Measurements from ENCODE around the gene FOLR3. TPM values are rescaled to one million over a fixed set of nuclear protein-coding genes. Genes with fewer than 3 reads are reported as not detected.

FOLR3 gene
- total RNA-seq, 2 donors from 2014 or later, result not detected

DNA sequence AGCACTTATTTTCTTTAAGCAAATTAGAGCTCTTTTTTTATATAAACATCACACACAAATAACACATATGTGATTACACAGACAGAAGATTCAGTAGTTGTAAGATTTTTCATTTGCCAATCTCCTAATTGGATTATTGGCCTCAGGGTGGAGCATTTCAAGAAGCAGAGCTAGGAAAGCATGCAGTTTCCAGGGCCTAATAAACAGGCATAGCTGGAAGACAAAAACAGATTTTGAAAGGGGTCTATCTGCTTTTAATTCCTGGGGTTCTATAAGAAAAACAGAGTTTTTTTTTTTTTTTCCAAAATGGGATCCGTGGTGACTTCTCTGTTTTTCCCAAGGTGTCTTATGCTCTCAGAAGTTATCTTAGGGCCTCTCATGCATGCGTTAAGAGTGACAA, 7.6 kb upstream of the FOLR3 start:
- DNase-seq (ENCODE audit: low spot score), result no peak
- Histone ChIP-seq H3K4me3 (no peak overlapping the region), H3K27ac (no peak overlapping the region), H3K9me3 (no peaks in the 10 kb centered on the region), H3K27me3 (no peaks in the 10 kb centered on the region), H3K4me1 (no peaks in the 10 kb centered on the region), H3K36me3 (no peaks in the 10 kb centered on the region)
- TF ChIP-seq, protein P1, sequence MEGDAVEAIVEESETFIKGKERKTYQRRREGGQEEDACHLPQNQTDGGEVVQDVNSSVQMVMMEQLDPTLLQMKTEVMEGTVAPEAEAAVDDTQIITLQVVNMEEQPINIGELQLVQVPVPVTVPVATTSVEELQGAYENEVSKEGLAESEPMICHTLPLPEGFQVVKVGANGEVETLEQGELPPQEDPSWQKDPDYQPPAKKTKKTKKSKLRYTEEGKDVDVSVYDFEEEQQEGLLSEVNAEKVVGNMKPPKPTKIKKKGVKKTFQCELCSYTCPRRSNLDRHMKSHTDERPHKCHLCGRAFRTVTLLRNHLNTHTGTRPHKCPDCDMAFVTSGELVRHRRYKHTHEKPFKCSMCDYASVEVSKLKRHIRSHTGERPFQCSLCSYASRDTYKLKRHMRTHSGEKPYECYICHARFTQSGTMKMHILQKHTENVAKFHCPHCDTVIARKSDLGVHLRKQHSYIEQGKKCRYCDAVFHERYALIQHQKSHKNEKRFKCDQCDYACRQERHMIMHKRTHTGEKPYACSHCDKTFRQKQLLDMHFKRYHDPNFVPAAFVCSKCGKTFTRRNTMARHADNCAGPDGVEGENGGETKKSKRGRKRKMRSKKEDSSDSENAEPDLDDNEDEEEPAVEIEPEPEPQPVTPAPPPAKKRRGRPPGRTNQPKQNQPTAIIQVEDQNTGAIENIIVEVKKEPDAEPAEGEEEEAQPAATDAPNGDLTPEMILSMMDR (IDR thresholded peaks at IDR 0.05), result no peak

DNA sequence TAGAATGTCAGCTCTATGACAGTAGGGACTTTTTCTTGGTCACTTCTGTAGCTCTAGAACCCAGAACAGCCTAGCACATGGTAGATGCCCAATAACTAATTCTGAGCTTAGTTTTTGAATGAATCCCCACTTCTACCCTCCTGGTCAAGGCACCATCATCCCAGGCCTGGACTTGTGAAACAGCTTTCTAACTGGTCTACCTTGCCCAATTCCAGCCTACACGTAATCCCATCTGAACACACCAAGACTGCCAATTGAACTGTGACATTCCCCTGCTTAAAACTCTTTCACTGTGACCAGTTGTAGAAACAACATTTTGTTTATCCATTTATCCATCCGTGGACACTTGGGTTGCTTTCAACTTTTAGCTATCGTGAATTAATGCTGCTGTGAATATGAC, 6.1 kb upstream of the FOLR3 start:
- Histone ChIP-seq H3K27me3 (no peaks in the 10 kb centered on the region), H3K4me1 (no peaks in the 10 kb centered on the region), H3K27ac (no peak overlapping the region), H3K4me3 (no peak overlapping the region), H3K9me3 (no peaks in the 10 kb centered on the region), H3K36me3 (no peaks in the 10 kb centered on the region)
- no peak for DNase-seq (ENCODE audit: low spot score)
- TF ChIP-seq, protein P1 (IDR thresholded peaks at IDR 0.05), result no peak

DNA sequence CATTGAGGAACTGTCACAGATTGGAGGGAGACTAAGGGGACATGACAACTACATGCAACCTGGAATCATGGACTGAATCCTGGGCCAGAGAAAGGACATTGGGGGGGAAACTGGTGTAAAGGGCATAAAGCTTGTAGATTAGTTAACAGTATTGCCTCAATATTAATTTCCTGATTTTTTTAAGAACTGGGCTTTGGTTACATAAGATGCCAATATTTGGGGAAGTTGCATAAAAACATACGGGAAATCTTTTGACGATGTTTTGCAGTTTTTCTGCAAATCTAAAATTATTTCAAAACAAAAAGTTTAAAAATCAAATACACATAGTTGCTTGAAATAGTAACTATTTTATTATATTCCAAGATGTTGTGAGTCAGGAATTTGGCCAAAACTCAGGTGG, 2.9 kb upstream of the FOLR3 start:
- no peaks in the 10 kb centered on the region for H3K27me3 ChIP-seq
- no peaks in the 10 kb centered on the region for H3K4me1 ChIP-seq
- TF ChIP-seq, protein P1 (IDR thresholded peaks at IDR 0.05), result no peak
- H3K27ac ChIP-seq, result no peak overlapping the region
- no peak overlapping the region for H3K4me3 ChIP-seq
- no peaks in the 10 kb centered on the region for H3K36me3 ChIP-seq
- H3K9me3 ChIP-seq, result no peaks in the 10 kb centered on the region
- DNase-seq (ENCODE audit: low spot score), result no peak

DNA sequence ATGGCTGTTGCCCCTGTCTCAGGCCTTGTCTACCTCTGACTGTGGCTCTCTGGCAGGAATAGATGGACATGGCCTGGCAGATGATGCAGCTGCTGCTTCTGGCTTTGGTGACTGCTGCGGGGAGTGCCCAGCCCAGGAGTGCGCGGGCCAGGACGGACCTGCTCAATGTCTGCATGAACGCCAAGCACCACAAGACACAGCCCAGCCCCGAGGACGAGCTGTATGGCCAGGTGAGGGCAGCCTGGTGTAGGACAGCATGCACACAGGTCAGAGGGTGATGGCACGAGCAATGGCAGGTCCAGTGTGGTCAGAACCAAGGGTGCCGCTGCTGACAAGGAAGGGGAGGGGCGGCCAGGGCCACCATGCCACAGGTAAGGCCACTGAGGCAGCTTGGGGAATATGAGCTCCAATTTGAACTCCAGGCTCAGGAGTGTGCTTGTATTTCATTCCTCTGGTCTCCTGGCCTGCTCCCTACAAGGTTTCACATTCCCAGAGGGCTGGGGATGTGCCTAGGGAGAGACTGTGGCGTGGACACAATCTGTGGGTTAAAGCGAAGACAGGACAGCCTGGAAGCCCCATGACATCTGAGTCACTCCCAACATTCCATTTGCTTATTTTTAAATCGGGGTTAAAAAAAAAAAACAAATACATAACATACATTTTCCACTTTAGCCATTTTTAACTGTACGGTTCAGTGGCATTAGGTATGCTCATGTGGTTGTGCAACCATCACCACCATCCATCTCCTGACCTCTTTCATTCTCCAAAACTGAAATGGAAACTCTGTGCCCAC, 562 bp downstream of the FOLR3 start:
- Histone ChIP-seq H3K27ac (no peak overlapping the region), H3K27me3 (no peaks in the 10 kb centered on the region), H3K4me1 (no peaks in the 10 kb centered on the region), H3K9me3 (no peaks in the 10 kb centered on the region), H3K36me3 (no peaks in the 10 kb centered on the region), H3K4me3 (no peak overlapping the region)
- TF ChIP-seq, protein P1 (IDR thresholded peaks at IDR 0.05), result no peak
- no peak for DNase-seq (ENCODE audit: low spot score)

DNA sequence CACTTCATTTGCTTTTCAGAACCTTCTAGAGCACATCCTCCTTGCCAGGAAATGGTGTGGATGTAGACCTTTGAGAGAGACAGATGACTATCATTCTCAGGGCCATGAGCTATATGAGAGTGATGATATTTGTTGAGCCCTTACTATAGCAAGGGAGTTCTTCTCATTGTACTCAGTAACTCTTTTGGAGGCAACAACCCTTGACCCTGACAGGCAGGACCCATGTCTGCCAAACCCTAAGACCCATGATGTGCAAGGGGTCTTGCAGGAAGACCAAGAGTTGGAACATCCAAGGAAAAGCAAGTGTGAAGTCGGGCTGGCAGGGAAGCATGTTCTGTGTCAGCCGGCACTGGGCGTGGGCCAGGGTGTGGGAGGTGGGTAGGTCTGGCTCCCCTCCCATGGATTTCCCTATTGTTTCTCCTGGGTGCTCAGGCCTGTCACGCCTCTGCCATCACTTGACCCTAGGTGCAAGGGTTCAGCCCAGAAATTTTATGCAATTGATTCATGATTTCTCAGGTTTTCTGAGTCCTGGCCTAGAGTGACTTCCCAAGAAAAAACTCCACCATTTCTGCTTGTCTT, 1.2 kb downstream of the FOLR3 start:
- H3K27me3 ChIP-seq, result no peaks in the 10 kb centered on the region

More for the DNA sequence above, 1.2 kb downstream of the FOLR3 start:
- H3K4me3 ChIP-seq, result no peak overlapping the region
- TF ChIP-seq, protein P1 (IDR thresholded peaks at IDR 0.05), result no peak
- H3K4me1 ChIP-seq, result no peaks in the 10 kb centered on the region
- DNase-seq (ENCODE audit: low spot score), result no peak
- H3K27ac ChIP-seq, result no peak overlapping the region
- no peaks in the 10 kb centered on the region for H3K36me3 ChIP-seq
- no peaks in the 10 kb centered on the region for H3K9me3 ChIP-seq

Data from right atrium auricular region (tissue), 2 donors.